HG03196 (cell line): ENCODE results near the gene PTEN.

Experiments used
- ATAC-seq: cut with Tn5 transposase; IDR thresholded peaks from one replicate; pipeline ENCODE4 v1.9.1; 2021; ENCODE audit not compliant: unreplicated experiment

The PTEN gene

GRCh38 chr10:87966459-87966858 is 103.0 kb downstream of the PTEN start:
- no peak for ATAC-seq

GRCh38 chr10:87973635-87974034 is 110.2 kb downstream of the PTEN start:
- no peak for ATAC-seq

- ATAC-seq = no peak
These were observed 110.7 kb downstream of the PTEN start for GRCh38 chr10:87974130-87974529.

- no peak for ATAC-seq
These were observed 111.3 kb downstream of the PTEN start for GRCh38 chr10:87974769-87975168.

- no peak for ATAC-seq
These were observed 112.8 kb downstream of the PTEN start for GRCh38 chr10:87976101-87976743.

- no peak for ATAC-seq
These were observed 114.7 kb downstream of the PTEN start for GRCh38 chr10:87978166-87978565.

- ATAC-seq = no peak
These were observed 116.4 kb downstream of the PTEN start for GRCh38 chr10:87979847-87980246.

GRCh38 chr10:87983716-87984115 is 120.3 kb downstream of the PTEN start:
- ATAC-seq = no peak

GRCh38 chr10:87987206-87987605 is 123.8 kb downstream of the PTEN start:
- no peak for ATAC-seq

- no peak for ATAC-seq
These were observed 128.5 kb downstream of the PTEN start for GRCh38 chr10:87991946-87992345.

GRCh38 chr10:88004451-88004850 is 141.0 kb downstream of the PTEN start:
- no peak for ATAC-seq

GRCh38 chr10:88006261-88006660 is 142.8 kb downstream of the PTEN start:
- no peak for ATAC-seq

- ATAC-seq = no peak
These were observed 145.5 kb downstream of the PTEN start for GRCh38 chr10:88008866-88009470.

- ATAC-seq = no peak
These were observed 149.2 kb downstream of the PTEN start for GRCh38 chr10:88012641-88013040.

GRCh38 chr10:88017781-88018180 is 154.4 kb downstream of the PTEN start:
- ATAC-seq = no peak

GRCh38 chr10:88019753-88020152 is 156.3 kb downstream of the PTEN start:
- no peak for ATAC-seq
